ENCODE data around the gene GARNL3. TPM values are rescaled to one million over a fixed set of nuclear protein-coding genes. Genes with fewer than 3 reads are reported as not detected.

The GARNL3 gene
- polyA plus RNA-seq, 1 donor from 2014 or later: 20.0 TPM

DNA sequence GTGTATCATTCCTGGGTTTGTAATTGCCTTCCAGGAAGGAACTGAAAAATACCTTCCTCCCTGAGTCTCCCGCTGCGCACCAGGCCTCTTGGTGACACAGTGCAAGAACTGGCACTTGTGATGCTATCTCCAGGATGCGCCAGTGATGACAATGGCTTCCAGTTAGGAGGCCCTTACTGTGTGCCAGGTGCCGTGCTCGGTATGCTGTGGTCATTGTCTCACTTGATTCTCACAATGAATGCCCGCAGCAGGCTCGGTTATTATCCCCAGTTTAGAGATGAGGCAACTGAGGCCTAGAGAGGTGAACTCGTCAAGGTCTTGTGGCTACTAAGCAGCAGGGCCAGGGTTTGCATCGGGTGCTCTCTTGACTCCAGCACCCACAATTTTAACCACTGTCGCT lies 100.9 kb downstream of the GARNL3 start:
- H3K9ac ChIP-seq (ENCODE audit: low read length): no peak overlapping the region
- no peaks in the 10 kb centered on the region for H3F3A ChIP-seq (ENCODE audit: insufficient read depth, low read length, poor library complexity, severe bottlenecking)
- H3K27ac ChIP-seq (ENCODE audit: low read length): no peak overlapping the region
- no peaks in the 10 kb centered on the region for H3K9me3 ChIP-seq (ENCODE audit: low read length)
- no peak overlapping the region for H3K4me3 ChIP-seq (ENCODE audit: low read length)
- no peaks in the 10 kb centered on the region for H3K36me3 ChIP-seq (ENCODE audit: insufficient read depth, low read length)
- no peaks in the 10 kb centered on the region for H4K20me1 ChIP-seq (ENCODE audit: insufficient read depth)
- H3K79me2 ChIP-seq (replicated peaks; ENCODE audit: insufficient read depth, low read length): no peaks in the 10 kb centered on the region
- TF ChIP-seq TAF1 (IDR thresholded peaks at IDR 0.05; ENCODE audit: low read depth) (no peak), SMC3 (conservative IDR thresholded peaks at IDR 0.05; ENCODE audit: poor library complexity) (no peak), EZH2 (IDR thresholded peaks at IDR 0.05; ENCODE audit: borderline replicate concordance, insufficient read depth, low read length, poor library complexity, severe bottlenecking) (no peak), RAD21 (conservative IDR thresholded peaks at IDR 0.05) (no peak), MXI1 (conservative IDR thresholded peaks at IDR 0.05; ENCODE audit: poor library complexity, severe bottlenecking) (no peak), EP300 (conservative IDR thresholded peaks at IDR 0.05; ENCODE audit: poor library complexity, severe bottlenecking) (no peak), POLR2AphosphoS5 (IDR thresholded peaks at IDR 0.05) (no peak)
- TF ChIP-seq, protein P1, sequence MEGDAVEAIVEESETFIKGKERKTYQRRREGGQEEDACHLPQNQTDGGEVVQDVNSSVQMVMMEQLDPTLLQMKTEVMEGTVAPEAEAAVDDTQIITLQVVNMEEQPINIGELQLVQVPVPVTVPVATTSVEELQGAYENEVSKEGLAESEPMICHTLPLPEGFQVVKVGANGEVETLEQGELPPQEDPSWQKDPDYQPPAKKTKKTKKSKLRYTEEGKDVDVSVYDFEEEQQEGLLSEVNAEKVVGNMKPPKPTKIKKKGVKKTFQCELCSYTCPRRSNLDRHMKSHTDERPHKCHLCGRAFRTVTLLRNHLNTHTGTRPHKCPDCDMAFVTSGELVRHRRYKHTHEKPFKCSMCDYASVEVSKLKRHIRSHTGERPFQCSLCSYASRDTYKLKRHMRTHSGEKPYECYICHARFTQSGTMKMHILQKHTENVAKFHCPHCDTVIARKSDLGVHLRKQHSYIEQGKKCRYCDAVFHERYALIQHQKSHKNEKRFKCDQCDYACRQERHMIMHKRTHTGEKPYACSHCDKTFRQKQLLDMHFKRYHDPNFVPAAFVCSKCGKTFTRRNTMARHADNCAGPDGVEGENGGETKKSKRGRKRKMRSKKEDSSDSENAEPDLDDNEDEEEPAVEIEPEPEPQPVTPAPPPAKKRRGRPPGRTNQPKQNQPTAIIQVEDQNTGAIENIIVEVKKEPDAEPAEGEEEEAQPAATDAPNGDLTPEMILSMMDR (IDR thresholded peaks at IDR 0.05; ENCODE audit: poor library complexity, severe bottlenecking): no peak
- TF ChIP-seq, protein P2, sequence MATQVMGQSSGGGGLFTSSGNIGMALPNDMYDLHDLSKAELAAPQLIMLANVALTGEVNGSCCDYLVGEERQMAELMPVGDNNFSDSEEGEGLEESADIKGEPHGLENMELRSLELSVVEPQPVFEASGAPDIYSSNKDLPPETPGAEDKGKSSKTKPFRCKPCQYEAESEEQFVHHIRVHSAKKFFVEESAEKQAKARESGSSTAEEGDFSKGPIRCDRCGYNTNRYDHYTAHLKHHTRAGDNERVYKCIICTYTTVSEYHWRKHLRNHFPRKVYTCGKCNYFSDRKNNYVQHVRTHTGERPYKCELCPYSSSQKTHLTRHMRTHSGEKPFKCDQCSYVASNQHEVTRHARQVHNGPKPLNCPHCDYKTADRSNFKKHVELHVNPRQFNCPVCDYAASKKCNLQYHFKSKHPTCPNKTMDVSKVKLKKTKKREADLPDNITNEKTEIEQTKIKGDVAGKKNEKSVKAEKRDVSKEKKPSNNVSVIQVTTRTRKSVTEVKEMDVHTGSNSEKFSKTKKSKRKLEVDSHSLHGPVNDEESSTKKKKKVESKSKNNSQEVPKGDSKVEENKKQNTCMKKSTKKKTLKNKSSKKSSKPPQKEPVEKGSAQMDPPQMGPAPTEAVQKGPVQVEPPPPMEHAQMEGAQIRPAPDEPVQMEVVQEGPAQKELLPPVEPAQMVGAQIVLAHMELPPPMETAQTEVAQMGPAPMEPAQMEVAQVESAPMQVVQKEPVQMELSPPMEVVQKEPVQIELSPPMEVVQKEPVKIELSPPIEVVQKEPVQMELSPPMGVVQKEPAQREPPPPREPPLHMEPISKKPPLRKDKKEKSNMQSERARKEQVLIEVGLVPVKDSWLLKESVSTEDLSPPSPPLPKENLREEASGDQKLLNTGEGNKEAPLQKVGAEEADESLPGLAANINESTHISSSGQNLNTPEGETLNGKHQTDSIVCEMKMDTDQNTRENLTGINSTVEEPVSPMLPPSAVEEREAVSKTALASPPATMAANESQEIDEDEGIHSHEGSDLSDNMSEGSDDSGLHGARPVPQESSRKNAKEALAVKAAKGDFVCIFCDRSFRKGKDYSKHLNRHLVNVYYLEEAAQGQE (IDR thresholded peaks at IDR 0.05; ENCODE audit: borderline replicate concordance): no peak
- no peak overlapping the region for H3K4me2 ChIP-seq (ENCODE audit: low read length)
- H2AFZ ChIP-seq (ENCODE audit: low read depth, low read length): no peak overlapping the region
- no peaks in the 10 kb centered on the region for H3K27me3 ChIP-seq (ENCODE audit: insufficient read depth, low read depth, low read length)
- no peaks in the 10 kb centered on the region for H3K9me2 ChIP-seq (ENCODE audit: insufficient read depth, low read length)

DNA sequence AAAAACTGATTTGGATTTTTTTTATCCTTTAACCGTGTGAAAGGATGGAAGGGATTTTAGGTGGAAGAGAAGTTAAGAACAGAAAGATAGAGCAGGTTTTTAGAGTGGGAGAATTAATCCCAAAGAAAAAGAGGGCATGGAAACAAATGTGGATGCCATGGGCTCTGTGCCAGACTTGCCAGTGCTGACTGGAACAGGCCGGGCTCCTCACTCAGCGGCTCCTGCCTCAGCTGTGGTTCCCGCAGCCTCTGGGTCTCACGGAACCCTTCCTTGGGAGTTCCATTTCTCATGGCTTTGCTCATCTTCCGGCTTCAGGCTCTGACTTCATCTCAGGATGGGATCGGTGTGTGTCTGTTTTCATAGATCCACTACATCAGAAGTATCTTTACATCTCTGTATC lies 102.0 kb downstream of the GARNL3 start:
- Histone ChIP-seq H3F3A (ENCODE audit: insufficient read depth, low read length, poor library complexity, severe bottlenecking) (no peaks in the 10 kb centered on the region), H3K4me2 (ENCODE audit: low read length) (no peak overlapping the region), H3K27me3 (ENCODE audit: insufficient read depth, low read depth, low read length) (no peaks in the 10 kb centered on the region), H3K4me3 (ENCODE audit: low read length) (no peak overlapping the region), H3K36me3 (ENCODE audit: insufficient read depth, low read length) (no peaks in the 10 kb centered on the region), H3K9me3 (ENCODE audit: low read length) (no peaks in the 10 kb centered on the region), H3K9ac (ENCODE audit: low read length) (no peak overlapping the region), H3K27ac (ENCODE audit: low read length) (no peak overlapping the region), H2AFZ (ENCODE audit: low read depth, low read length) (no peak overlapping the region), H3K9me2 (ENCODE audit: insufficient read depth, low read length) (no peaks in the 10 kb centered on the region), H4K20me1 (ENCODE audit: insufficient read depth) (no peaks in the 10 kb centered on the region), H3K79me2 (replicated peaks; ENCODE audit: insufficient read depth, low read length) (no peaks in the 10 kb centered on the region)
- TF ChIP-seq EZH2 (IDR thresholded peaks at IDR 0.05; ENCODE audit: borderline replicate concordance, insufficient read depth, low read length, poor library complexity, severe bottlenecking) (no peak), MXI1 (conservative IDR thresholded peaks at IDR 0.05; ENCODE audit: poor library complexity, severe bottlenecking) (no peak), TAF1 (IDR thresholded peaks at IDR 0.05; ENCODE audit: low read depth) (no peak), EP300 (conservative IDR thresholded peaks at IDR 0.05; ENCODE audit: poor library complexity, severe bottlenecking) (no peak), RAD21 (conservative IDR thresholded peaks at IDR 0.05) (no peak), POLR2AphosphoS5 (IDR thresholded peaks at IDR 0.05) (no peak), SMC3 (conservative IDR thresholded peaks at IDR 0.05; ENCODE audit: poor library complexity) (no peak)
- TF ChIP-seq, protein P1 (IDR thresholded peaks at IDR 0.05; ENCODE audit: poor library complexity, severe bottlenecking): no peak
- TF ChIP-seq, protein P2 (IDR thresholded peaks at IDR 0.05; ENCODE audit: borderline replicate concordance): no peak

Data from neural cell (in vitro differentiated cells).